Ovary (tissue), 3 donors: ENCODE data around the gene DYNC2I2.

ENCODE experiments used
- EP300 ChIP-seq: sonication (generic); formaldehyde crosslinking; IDR thresholded peaks from one replicate; pipeline ENCODE4 v1.6.1; 2017; ENCODE audit warnings: antibody characterized with exemption
- POLR2A ChIP-seq: fragments of 450-650 bp; IDR thresholded peaks from one replicate; pipeline ENCODE4 v1.6.1; 2017; ENCODE audit warnings: antibody characterized with exemption, mild to moderate bottlenecking, moderate library complexity
- TF ChIP-seq, protein P1 (sequence below), 3 donors: fragments of 450-650 bp in 2 of 3; fragments of 200-600 bp in 1 of 3; IDR thresholded peaks; one replicate each; pipeline versions ENCODE4 v1.5.1 to v1.8.0; 2016 to 2022; ENCODE audit warnings: antibody characterized with exemption in 3 of 3, mild to moderate bottlenecking in 1 of 3
- donor health status: DM: no; HTN: no; CAD: no.

GRCh38 chr9:128619127-128619526 lies 37.5 kb downstream of the DYNC2I2 start:
- TF ChIP-seq, protein P1, sequence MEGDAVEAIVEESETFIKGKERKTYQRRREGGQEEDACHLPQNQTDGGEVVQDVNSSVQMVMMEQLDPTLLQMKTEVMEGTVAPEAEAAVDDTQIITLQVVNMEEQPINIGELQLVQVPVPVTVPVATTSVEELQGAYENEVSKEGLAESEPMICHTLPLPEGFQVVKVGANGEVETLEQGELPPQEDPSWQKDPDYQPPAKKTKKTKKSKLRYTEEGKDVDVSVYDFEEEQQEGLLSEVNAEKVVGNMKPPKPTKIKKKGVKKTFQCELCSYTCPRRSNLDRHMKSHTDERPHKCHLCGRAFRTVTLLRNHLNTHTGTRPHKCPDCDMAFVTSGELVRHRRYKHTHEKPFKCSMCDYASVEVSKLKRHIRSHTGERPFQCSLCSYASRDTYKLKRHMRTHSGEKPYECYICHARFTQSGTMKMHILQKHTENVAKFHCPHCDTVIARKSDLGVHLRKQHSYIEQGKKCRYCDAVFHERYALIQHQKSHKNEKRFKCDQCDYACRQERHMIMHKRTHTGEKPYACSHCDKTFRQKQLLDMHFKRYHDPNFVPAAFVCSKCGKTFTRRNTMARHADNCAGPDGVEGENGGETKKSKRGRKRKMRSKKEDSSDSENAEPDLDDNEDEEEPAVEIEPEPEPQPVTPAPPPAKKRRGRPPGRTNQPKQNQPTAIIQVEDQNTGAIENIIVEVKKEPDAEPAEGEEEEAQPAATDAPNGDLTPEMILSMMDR (IDR thresholded peaks at IDR 0.05), result no peak
- TF ChIP-seq POLR2A (no peak), EP300 (no peak)
